Liver (tissue), 9 donors: ENCODE data around the gene EFCC1. TPM values are rescaled to one million over a fixed set of nuclear protein-coding genes. Genes with fewer than 3 reads are reported as not detected.

Source experiments
- DNase-seq: peaks from one replicate; pipeline ENCODE4 v3.0.0-alpha.2; 2017; ENCODE audit warnings: low spot score
- H3K27ac ChIP-seq, 2 donors: one replicate each; pipeline ENCODE4 v1.7.0; 2013; ENCODE audit warnings: inconsistent platforms in 2 of 2, low read length in 2 of 2, control low read depth in 1 of 2, low read depth in 1 of 2, mild to moderate bottlenecking in 1 of 2
- H3K27me3 ChIP-seq, 4 donors: one replicate each; pipeline versions ENCODE4 v1.6.1 to v1.7.0; 2013; ENCODE audit warnings: low read length in 3 of 4, inconsistent platforms in 1 of 4, mild to moderate bottlenecking in 1 of 4, moderate library complexity in 1 of 4; ENCODE audit not compliant: control insufficient read depth in 4 of 4, insufficient read depth in 4 of 4
- H3K36me3 ChIP-seq, 4 donors: one replicate each; pipeline versions ENCODE4 v1.6.1 to v1.7.0; 2013; ENCODE audit warnings: low read length in 3 of 4, mild to moderate bottlenecking in 3 of 4, low read depth in 1 of 4, moderate library complexity in 1 of 4; ENCODE audit not compliant: control insufficient read depth in 4 of 4, insufficient read depth in 3 of 4
- H3K4me1 ChIP-seq, 4 donors: one replicate each; pipeline versions ENCODE4 v1.6.1 to v1.7.0; 2013; ENCODE audit warnings: low read length in 3 of 4, mild to moderate bottlenecking in 3 of 4, moderate library complexity in 1 of 4; ENCODE audit not compliant: control insufficient read depth in 4 of 4, insufficient read depth in 4 of 4
- H3K4me3 ChIP-seq, 3 donors: one replicate each; pipeline versions ENCODE4 v1.6.1 to v1.7.0; 2013; ENCODE audit warnings: low read length in 3 of 3, control low read depth in 1 of 3, low read depth in 1 of 3, mild to moderate bottlenecking in 1 of 3
- H3K9ac ChIP-seq, 2 donors: one replicate each; pipeline ENCODE4 v1.7.0; 2013; ENCODE audit warnings: low read length in 2 of 2, mild to moderate bottlenecking in 2 of 2, moderate library complexity in 2 of 2, control low read depth in 1 of 2, low read depth in 1 of 2
- H3K9me3 ChIP-seq, 4 donors: one replicate each; pipeline versions ENCODE4 v1.6.1 to v1.7.0; 2013; ENCODE audit warnings: low read length in 3 of 4; ENCODE audit not compliant: control insufficient read depth in 4 of 4
- CTCF ChIP-seq: fragments of 150-350 bp; IDR thresholded peaks from 2 replicates; pipeline ENCODE4 v1.5.1; 2017; ENCODE audit warnings: improper control_type of control experiment, low read depth, low read length; ENCODE audit not compliant: missing input control
- EGR1 ChIP-seq, 2 donors: IDR thresholded peaks; 2 replicates each; pipeline ENCODE4 v1.6.1; 2016 to 2018; ENCODE audit warnings: antibody characterized with exemption in 2 of 2, low read depth in 2 of 2
- FOXA1 ChIP-seq: IDR thresholded peaks from 2 replicates; pipeline ENCODE4 v1.6.1; 2016; ENCODE audit warnings: antibody characterized with exemption
- FOXA2 ChIP-seq: IDR thresholded peaks from 2 replicates; pipeline ENCODE4 v1.6.1; 2016; ENCODE audit warnings: antibody characterized with exemption
- GABPA ChIP-seq, 2 donors: IDR thresholded peaks in 1 of 2; conservative IDR thresholded peaks in 1 of 2; 2 replicates each; pipeline ENCODE4 v1.6.1; 2016; ENCODE audit warnings: antibody characterized with exemption in 2 of 2, mild to moderate bottlenecking in 1 of 2, moderate library complexity in 1 of 2
- HNF4A ChIP-seq, 2 donors: conservative IDR thresholded peaks; 2 replicates each; pipeline ENCODE4 v1.6.1; 2016; ENCODE audit warnings: antibody characterized with exemption in 2 of 2, mild to moderate bottlenecking in 2 of 2
- HNF4G ChIP-seq: IDR thresholded peaks from 2 replicates; pipeline ENCODE4 v1.6.1; 2016; ENCODE audit warnings: antibody characterized with exemption
- JUND ChIP-seq, 2 donors: IDR thresholded peaks; 2 replicates each; pipeline ENCODE4 v1.6.1; 2016; ENCODE audit warnings: antibody characterized with exemption in 2 of 2
- MAX ChIP-seq: IDR thresholded peaks from 2 replicates; pipeline ENCODE4 v1.6.1; 2016; ENCODE audit warnings: antibody characterized with exemption
- NR2F2 ChIP-seq: IDR thresholded peaks from 2 replicates; pipeline ENCODE4 v1.6.1; 2016; ENCODE audit warnings: antibody characterized with exemption
- RAD21 ChIP-seq, 2 donors: IDR thresholded peaks; 2 replicates each; pipeline ENCODE4 v1.6.1; 2016; ENCODE audit warnings: antibody characterized with exemption in 2 of 2, mild to moderate bottlenecking in 2 of 2
- RXRA ChIP-seq, 2 donors: IDR thresholded peaks; 2 replicates each; pipeline ENCODE4 v1.6.1; 2017 to 2018; ENCODE audit warnings: antibody characterized with exemption in 2 of 2, mild to moderate bottlenecking in 1 of 2
- SP1 ChIP-seq: IDR thresholded peaks from 2 replicates; pipeline ENCODE4 v1.6.1; 2018; ENCODE audit warnings: antibody characterized with exemption, mild to moderate bottlenecking
- TAF1 ChIP-seq: conservative IDR thresholded peaks from 2 replicates; pipeline ENCODE4 v1.6.1; 2016; ENCODE audit warnings: antibody characterized with exemption, mild to moderate bottlenecking
- YY1 ChIP-seq: IDR thresholded peaks from 2 replicates; pipeline ENCODE4 v1.6.1; 2016; ENCODE audit warnings: antibody characterized with exemption, mild to moderate bottlenecking
- ZBTB33 ChIP-seq: IDR thresholded peaks from 2 replicates; pipeline ENCODE4 v1.6.1; 2016; ENCODE audit warnings: antibody characterized with exemption
- WGBS: extraction: QIAGEN DNeasy Blood & Tissue Kit; methylation state at CpG from one replicate; pipeline ENCODE4 v1.1.7; 2013; 5-methylcytosine and 5-hydroxymethylcytosine counted together
- polyA plus RNA-seq, 2 donors: library from polyadenylated mRNA; stranded (reverse) in 1 of 2; unstranded in 1 of 2; fragments of 200-250 nt in 1 of 2; fragments of >200 nt in 1 of 2; fragmentation: Nextera tagmentation in 1 of 2; extraction: Ambion mirVana in 1 of 2; gene quantifications; one replicate each; pipeline versions ENCODE4 v1.2.1 to v1.2.3, GENCODE V29; 2013 to 2015
- total RNA-seq, 2 donors: library from RNA; depleted of rRNA; stranded (reverse); fragments of >200 nt; gene quantifications; one replicate each; pipeline ENCODE4 v1.2.3, GENCODE V29; 2014
- TF ChIP-seq, protein P1 (sequence below): IDR thresholded peaks from 2 replicates; pipeline ENCODE4 v1.6.1; 2016; ENCODE audit warnings: antibody characterized with exemption, mild to moderate bottlenecking
- TF ChIP-seq, protein P2 (sequence below): IDR thresholded peaks from 2 replicates; pipeline ENCODE4 v1.6.1; 2016; ENCODE audit warnings: antibody characterized with exemption
- donor health status: healthy.
- donor health status: healthy.
- donor health status: healthy.
- donor health status: healthy.
- donor health status: healthy.

Gene EFCC1
- total and polyA plus RNA-seq, 4 donors, result 0.08 to 1.0 (median 0.24) TPM

DNA sequence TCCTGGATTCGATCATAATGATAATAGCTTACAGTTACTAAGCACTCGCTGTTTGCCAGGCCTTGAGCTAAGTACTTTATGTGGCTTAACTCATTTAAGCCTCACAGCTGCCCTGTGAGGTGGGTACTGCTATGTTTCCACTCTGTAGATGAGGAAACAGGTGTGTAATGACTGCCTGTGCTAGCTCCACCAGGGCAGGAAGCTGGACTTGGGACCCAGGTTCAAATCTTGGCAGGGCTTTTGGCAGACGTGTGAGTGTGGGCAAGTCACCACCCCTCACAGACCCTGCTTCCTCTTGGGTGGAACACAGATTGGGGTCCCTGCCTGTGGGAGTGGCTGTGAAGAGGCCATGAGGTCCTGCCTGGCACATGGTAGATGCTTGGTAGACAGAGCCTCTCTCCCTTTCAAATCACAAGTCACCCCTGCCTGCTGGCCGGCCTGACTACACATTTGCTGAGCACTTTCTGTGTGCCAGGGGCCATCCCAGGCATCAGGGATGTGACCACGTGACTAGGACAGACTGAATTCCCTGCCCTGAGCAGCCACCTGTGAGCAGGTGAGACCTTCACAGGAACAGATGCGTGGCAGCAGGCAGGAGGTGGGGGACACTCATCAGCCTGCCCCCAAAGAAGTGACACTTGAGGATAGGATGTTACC lies 3.7 kb downstream of the EFCC1 start:
- Histone ChIP-seq H3K9ac (no peak overlapping the region), H3K27ac (no peak overlapping the region), H3K4me3 (no peak overlapping the region), H3K9me3 (no peaks in the 10 kb centered on the region), H3K4me1 (peaks cover 9 to 40% (median 13%) of the 10 kb centered on the region in 4 donors), H3K27me3 (peaks cover 2 to 15% (median 8%) of the 10 kb centered on the region in 4 donors), H3K36me3 (no peaks in the 10 kb centered on the region)
- TF ChIP-seq GABPA (IDR thresholded peaks at IDR 0.05 in 1 of 2, conservative IDR thresholded peaks at IDR 0.05 in 1 of 2), result no peak
- TF ChIP-seq TAF1, result no peak
- no peak for TF ChIP-seq HNF4A (conservative IDR thresholded peaks at IDR 0.05)
- TF ChIP-seq NR2F2, result no peak
- no peak for TF ChIP-seq FOXA2
- no peak for TF ChIP-seq HNF4G
- TF ChIP-seq ZBTB33, result no peak
- TF ChIP-seq SP1, result no peak
- TF ChIP-seq, protein P1, sequence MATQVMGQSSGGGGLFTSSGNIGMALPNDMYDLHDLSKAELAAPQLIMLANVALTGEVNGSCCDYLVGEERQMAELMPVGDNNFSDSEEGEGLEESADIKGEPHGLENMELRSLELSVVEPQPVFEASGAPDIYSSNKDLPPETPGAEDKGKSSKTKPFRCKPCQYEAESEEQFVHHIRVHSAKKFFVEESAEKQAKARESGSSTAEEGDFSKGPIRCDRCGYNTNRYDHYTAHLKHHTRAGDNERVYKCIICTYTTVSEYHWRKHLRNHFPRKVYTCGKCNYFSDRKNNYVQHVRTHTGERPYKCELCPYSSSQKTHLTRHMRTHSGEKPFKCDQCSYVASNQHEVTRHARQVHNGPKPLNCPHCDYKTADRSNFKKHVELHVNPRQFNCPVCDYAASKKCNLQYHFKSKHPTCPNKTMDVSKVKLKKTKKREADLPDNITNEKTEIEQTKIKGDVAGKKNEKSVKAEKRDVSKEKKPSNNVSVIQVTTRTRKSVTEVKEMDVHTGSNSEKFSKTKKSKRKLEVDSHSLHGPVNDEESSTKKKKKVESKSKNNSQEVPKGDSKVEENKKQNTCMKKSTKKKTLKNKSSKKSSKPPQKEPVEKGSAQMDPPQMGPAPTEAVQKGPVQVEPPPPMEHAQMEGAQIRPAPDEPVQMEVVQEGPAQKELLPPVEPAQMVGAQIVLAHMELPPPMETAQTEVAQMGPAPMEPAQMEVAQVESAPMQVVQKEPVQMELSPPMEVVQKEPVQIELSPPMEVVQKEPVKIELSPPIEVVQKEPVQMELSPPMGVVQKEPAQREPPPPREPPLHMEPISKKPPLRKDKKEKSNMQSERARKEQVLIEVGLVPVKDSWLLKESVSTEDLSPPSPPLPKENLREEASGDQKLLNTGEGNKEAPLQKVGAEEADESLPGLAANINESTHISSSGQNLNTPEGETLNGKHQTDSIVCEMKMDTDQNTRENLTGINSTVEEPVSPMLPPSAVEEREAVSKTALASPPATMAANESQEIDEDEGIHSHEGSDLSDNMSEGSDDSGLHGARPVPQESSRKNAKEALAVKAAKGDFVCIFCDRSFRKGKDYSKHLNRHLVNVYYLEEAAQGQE, result no peak
- no peak for TF ChIP-seq EGR1 (IDR thresholded peaks at IDR 0.05; ENCODE audit: low read depth in 2 of 2)
- TF ChIP-seq YY1, result no peak
- TF ChIP-seq RAD21 (IDR thresholded peaks at IDR 0.05), result no peak
- no peak for TF ChIP-seq RXRA (IDR thresholded peaks at IDR 0.05)
- TF ChIP-seq, protein P2, sequence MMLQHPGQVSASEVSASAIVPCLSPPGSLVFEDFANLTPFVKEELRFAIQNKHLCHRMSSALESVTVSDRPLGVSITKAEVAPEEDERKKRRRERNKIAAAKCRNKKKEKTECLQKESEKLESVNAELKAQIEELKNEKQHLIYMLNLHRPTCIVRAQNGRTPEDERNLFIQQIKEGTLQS, result no peak
- no peak for TF ChIP-seq CTCF
- TF ChIP-seq MAX, result no peak
- no peak for TF ChIP-seq JUND (IDR thresholded peaks at IDR 0.05)
- TF ChIP-seq FOXA1, result no peak
- DNase-seq, result no peak
- 78% methylated on average over 6 of the region's 6 CpGs for WGBS
